GM18511 (cell line): ENCODE results near the gene CENPVL3.
"Not testable (repeated sequence)": the region's sequence is repeated elsewhere in the genome, so short reads cannot be mapped to it uniquely, and the experiment has no call there.

Experiments
- ATAC-seq: cut with Tn5 transposase; IDR thresholded peaks from one replicate; pipeline ENCODE4 v1.9.1; 2021; ENCODE audit warnings: mild to moderate bottlenecking, moderate library complexity; ENCODE audit not compliant: unreplicated experiment

The CENPVL3 gene

DNA sequence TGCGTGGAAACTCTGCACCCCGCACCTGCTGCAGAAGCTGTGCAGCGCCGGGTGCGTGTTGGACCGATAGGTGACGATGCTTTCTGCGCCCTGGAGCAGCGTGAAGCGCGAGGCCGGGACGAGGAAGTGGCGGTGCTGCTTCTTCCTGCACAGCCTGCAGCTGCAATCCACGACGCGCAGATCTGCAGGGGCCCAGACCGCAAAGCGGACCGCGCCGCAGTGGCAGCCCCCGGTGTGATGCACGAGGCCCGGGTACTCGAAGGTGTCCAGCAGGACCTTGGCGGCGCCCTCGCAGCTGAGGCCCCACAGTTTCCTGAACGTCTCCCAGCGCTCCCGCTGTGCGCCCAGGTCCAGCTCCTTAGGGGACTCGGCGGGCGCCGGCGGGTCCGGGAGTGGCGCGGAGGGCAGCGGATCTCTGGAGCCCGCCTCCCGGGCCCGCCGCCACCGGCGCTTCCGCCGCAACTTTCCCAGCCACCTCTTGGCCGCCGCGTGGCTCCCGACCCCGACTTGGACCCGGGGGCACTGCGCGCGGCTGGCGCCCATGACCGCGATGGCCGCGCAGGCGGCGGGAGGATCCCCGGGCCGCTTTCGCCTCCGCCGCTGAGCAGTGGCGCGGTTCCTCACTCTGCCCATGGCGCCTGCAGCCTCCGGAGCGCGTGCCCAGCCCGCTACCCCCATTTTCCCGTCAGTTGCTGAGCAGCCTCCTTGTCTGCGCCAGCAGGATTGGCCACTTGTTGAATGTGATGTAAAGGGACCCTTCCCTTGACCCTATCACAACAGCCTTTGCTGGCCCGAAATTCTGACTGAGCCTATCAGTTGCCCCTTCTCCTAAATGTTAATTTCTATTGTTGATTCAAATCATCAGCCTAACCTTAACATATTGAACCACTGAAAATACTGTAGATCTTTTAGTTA is at the start of gene CENPVL3:
Gene CENPVL3, minus strand, starts transcription at position 672 of the 915 bp plus-strand sequence. Its CDS starts 39 bp downstream, at position 633.
- not testable (repeated sequence) for ATAC-seq

DNA sequence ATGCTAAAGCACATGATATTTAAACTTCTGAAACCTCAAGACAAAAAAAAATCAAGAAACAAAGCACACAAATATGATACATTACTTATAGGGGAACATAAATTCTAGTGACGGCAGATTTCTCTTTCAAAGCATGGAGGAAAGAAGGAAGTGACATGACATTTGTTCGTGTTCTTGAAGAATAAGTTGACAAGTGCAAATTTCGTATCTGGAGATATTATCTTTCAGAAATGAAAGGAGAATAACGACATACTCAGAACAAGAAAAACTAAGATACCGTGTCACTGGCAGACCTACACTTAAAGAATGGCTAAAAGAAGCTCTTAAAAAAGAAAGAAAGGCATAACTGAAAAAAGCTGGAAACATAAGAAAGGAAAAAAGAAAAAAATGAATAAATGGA is 47.3 kb upstream of the CENPVL3 start:
- ATAC-seq, result no peak

DNA sequence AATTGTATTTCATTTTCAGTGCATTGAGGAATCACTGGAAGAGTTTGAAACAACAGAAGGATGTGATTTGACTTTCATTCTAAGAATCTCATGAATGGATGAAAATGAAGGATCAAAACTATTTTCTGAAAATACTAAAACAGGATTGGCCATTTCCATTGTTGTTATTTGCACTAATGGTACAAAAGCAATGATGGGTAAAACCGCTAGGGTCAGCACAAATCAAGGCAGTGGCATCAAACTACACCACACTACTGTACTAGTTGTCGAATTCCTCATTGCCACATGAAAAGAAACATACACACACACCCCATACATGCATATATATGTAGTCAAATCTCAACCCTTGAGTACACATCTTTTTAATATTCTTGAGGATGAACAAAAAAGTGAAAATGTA is 24.7 kb upstream of the CENPVL3 start:
- ATAC-seq, result no peak

- no peak for ATAC-seq
Observed at GRCh38 chrX:51641421-51642021, 22.8 kb upstream of the CENPVL3 start.

GRCh38 chrX:51636511-51636910 is 17.8 kb upstream of the CENPVL3 start:
- not testable (repeated sequence) for ATAC-seq

GRCh38 chrX:51614353-51615012 is 4.2 kb downstream of the CENPVL3 start:
- no peak for ATAC-seq

- ATAC-seq, result no peak
Observed at GRCh38 chrX:51608766-51609165, 9.9 kb downstream of the CENPVL3 start.

DNA sequence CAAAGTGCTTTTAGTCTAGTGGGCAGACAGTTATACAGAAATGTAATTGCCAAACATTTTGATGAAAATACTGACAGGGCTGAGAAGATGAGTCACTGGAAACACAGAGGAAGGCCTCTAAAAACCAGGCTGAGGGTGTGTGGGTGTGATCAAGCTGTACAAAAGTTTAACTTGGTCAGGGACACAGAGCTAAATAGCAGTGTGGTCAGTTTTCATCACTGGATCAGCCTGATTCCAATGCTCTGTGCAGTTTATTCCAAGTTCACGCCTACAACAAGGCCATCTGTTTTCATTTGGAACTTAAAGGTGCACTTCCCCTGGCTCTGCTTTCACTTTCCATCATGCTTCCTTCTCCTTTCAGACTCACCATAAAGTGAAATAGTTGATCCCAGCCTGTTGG is 10.6 kb downstream of the CENPVL3 start:
- ATAC-seq, result no peak

DNA sequence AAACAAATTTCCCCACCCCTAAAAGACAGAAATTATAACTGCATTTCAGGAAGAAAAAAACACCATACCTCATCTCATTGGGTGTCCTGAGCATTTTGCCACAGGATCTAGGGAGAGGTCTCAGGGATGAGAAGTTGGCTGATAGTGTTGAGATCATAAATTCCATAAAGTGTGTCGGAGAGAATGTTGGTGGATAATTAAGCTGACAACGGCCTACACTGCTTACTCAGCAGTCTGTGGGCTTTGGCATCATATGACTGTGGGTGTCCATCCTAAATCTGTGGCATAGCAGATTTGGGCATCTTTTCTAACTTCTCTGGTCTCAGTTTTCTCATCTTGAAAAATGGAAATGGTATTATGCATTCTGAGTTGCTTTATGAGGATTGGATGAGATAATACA is 12.3 kb downstream of the CENPVL3 start:
- ATAC-seq, result no peak

DNA sequence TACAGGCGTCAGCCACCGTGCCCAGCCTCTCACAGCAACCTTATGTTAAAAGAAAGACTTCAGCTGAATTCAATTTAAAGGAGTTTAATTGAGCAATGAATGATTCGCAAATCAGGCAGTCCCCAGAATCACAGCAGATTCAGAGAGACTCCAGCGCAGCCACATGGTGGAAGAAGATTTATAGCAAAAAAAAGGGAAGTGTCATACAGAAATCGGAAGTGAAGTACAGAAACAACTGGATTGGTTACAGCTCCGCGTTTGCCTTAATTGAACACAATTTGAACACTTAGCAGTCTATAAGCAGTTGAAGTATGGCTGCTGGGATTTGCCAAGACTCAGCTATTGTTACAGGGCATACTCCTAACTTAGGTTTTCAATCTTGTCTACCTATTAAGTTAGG is 19.8 kb downstream of the CENPVL3 start:
- ATAC-seq, result no peak

DNA sequence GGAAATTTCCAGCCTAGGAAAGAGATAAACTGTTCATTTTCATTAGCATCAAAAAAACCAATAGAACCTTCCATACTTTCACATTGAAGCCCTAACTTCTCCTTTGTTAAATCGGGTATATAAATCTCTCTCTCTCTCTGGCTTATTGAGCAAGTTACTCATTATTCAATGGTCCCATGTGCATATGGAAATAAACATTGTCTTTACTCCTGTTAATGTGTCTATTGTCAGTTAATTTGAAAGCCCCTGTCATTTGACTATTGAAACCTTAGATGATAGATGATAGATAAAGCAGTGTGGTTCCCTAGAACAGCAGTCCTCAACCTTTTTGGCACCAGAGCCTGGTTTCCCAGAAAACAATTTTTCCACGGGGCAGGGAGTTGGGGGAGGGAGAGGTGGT is 46.8 kb downstream of the CENPVL3 start:
- ATAC-seq, result no peak

GRCh38 chrX:51569561-51569960 is 49.2 kb downstream of the CENPVL3 start:
- ATAC-seq, result no peak

GRCh38 chrX:51568586-51568985 is 50.1 kb downstream of the CENPVL3 start:
- no peak for ATAC-seq
